Pancreas (tissue), 10 donors: ENCODE data around the gene EREG. TPM values are rescaled to one million over a fixed set of nuclear protein-coding genes. Genes with fewer than 3 reads are reported as not detected.

ENCODE experiments used
- ATAC-seq, 4 donors: fragments of 200-7000 bp; cut with Tn5 transposase; one replicate each; pipeline versions ENCODE4 v1.8.0 to v1.9.1; 2020; ENCODE audit warnings: mild to moderate bottlenecking in 4 of 4, moderate library complexity in 4 of 4
- DNase-seq, 6 donors: peaks; one replicate each; pipeline ENCODE4 v3.0.0-alpha.2; 2020
- FAIRE-seq: peaks from 2 replicates; lab custom pipeline; 2012; peaks lifted over from hg19 to GRCh38; lab: Jason Lieb, UNC
- H3K27ac ChIP-seq, 4 donors: fragments of 200-600 bp; sonication (generic); 1 replicate in 3 of 4; 2 replicates in 1 of 4; pipeline versions ENCODE4 v1.5.0 to v1.8.0; 2020
- H3K27me3 ChIP-seq, 4 donors: fragments of 200-600 bp; one replicate each; pipeline ENCODE4 v1.8.0; 2021
- H3K36me3 ChIP-seq, 3 donors: fragments of 200-600 bp; sonication (generic) in 1 of 3; one replicate each; pipeline versions ENCODE4 v1.5.0 to v1.8.0; 2020 to 2021
- H3K4me1 ChIP-seq, 3 donors: fragments of 200-600 bp; one replicate each; pipeline ENCODE4 v1.8.0; 2021
- H3K4me3 ChIP-seq, 4 donors: fragments of 200-600 bp; sonication (generic) in 2 of 4; one replicate each; pipeline versions ENCODE4 v1.5.0 to v1.8.0; 2020 to 2021
- H3K9me3 ChIP-seq, 4 donors: fragments of 200-600 bp; one replicate each; pipeline ENCODE4 v1.8.0; 2021
- WGBS, 2 donors: extraction: QIAGEN DNeasy Blood & Tissue Kit; methylation state at CpG; one replicate each; pipeline ENCODE4 v1.1.7; 2013; 5-methylcytosine and 5-hydroxymethylcytosine counted together
- intact Hi-C, 3 donors: fragments of 100-400 bp; cut with DNase I; formaldehyde crosslinking; loops; one replicate each; pipeline versions ENCODE4 v1.11.1 to v1.14.2; 2022
- polyA plus RNA-seq, 2 donors: library from polyadenylated mRNA; stranded (reverse); fragments of 200-250 nt; gene quantifications; one replicate each; pipeline ENCODE4 v1.2.3, GENCODE V29; 2013
- total RNA-seq, 6 donors: library from RNA; stranded (reverse); fragmentation: NEBNext Ultra II Directional in 4 of 6; extraction: Animal tissue kit (Norgen Biotek cat#: 25700) in 4 of 6; gene quantifications; one replicate each; pipeline versions ENCODE4 v1.2.1 to v1.2.4, GENCODE V29; 2021 to 2023
- TF ChIP-seq, protein P1 (sequence below), 4 donors: fragments of 200-600 bp; sonication (generic) in 3 of 4; IDR thresholded peaks; one replicate each; pipeline versions ENCODE4 v1.5.0 to v1.8.0; 2021; ENCODE audit warnings: antibody characterized with exemption in 4 of 4
- donor health status: healthy with polysubstance abuse.
- donor health status: DM: no; HTN: no; CAD: no; lungs with moderate emphysema.
- donor health status: DM: no; HTN: no; CAD: no.
- donor health status: control.
- donor health status: control.
- donor health status: Bipolar disorder and iron deficiency.
- donor health status: DM: yes; HTN: yes; CAD: no.
- donor health status: DM: no; HTN: no; CAD: no.
- donor health status: DM: no; HTN: no; CAD: no.
- donor health status: DM: yes; HTN: yes; CAD: no.

The EREG gene
- total and polyA plus RNA-seq, 8 donors = 0.06 to 0.09 (median 0.09) TPM; not detected in 5

DNA sequence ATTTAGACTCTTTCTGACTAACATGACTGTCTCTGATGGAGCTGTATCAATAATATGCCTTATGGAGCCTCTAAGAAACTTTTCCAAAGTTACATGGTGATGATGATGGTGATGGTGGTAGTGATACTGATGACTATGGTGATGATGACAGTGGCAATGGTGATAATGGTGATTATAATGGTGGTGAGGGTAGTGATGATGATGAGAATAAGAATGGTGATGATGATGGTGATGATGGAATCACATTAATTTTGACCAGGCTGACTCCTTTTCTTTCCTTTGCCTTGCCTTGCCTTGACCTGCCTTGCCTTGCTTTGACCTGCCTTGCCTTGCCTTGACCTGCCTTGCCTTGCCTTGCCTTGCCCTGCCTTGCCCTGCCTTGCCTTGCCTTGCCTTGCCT lies 48.3 kb downstream of the EREG start:
- H3K4me1 ChIP-seq = no peaks in the 10 kb centered on the region
- no peak overlapping the region for H3K27ac ChIP-seq
- no peak for FAIRE-seq
- no peak overlapping the region for H3K4me3 ChIP-seq
- DNase-seq = no peak
- TF ChIP-seq, protein P1, sequence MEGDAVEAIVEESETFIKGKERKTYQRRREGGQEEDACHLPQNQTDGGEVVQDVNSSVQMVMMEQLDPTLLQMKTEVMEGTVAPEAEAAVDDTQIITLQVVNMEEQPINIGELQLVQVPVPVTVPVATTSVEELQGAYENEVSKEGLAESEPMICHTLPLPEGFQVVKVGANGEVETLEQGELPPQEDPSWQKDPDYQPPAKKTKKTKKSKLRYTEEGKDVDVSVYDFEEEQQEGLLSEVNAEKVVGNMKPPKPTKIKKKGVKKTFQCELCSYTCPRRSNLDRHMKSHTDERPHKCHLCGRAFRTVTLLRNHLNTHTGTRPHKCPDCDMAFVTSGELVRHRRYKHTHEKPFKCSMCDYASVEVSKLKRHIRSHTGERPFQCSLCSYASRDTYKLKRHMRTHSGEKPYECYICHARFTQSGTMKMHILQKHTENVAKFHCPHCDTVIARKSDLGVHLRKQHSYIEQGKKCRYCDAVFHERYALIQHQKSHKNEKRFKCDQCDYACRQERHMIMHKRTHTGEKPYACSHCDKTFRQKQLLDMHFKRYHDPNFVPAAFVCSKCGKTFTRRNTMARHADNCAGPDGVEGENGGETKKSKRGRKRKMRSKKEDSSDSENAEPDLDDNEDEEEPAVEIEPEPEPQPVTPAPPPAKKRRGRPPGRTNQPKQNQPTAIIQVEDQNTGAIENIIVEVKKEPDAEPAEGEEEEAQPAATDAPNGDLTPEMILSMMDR (IDR thresholded peaks at IDR 0.05) = no peak
- no peaks in the 10 kb centered on the region for H3K36me3 ChIP-seq
- intact Hi-C loops = no loop called here
- no peaks in the 10 kb centered on the region for H3K9me3 ChIP-seq
- no peaks in the 10 kb centered on the region for H3K27me3 ChIP-seq
- no peak for ATAC-seq

DNA sequence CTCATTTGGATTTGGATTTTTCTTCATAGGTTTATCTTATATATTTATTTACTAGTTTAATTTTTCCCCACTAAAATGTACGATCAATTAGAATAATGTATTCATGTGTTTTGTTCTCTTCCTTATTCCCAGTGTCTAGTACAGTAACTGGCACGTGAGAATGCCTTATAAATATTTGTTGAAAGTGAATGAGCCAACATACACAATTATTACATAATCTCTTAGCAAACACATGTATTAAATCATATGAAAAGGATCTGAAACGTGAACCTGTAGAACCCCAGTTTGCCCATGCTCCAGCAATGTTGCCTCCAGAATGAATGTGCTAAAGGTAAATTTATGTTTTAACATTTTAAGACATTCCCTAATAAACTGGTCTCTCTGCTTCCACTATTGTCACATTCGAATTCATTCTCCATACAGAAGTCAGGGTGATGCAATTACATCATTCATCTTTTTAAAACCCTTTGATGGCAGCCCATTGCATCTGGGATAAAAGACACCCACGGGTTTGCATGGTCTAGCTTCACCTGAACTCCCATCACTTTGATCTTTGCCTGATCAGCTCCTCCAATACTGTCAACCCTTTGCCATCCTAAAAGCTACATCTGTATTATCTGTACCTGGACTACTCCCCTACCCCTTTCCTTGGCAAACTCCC lies 49.3 kb downstream of the EREG start:
- 34 to 44% methylated on average over 5 of the region's 5 CpGs for WGBS, 2 donors
- no peak for FAIRE-seq
- H3K36me3 ChIP-seq = no peaks in the 10 kb centered on the region
- no peak for DNase-seq
- no peak for ATAC-seq
- H3K4me3 ChIP-seq = no peak overlapping the region
- H3K27ac ChIP-seq = no peak overlapping the region
- TF ChIP-seq, protein P1 (IDR thresholded peaks at IDR 0.05) = no peak
- intact Hi-C loops = no loop called here
- H3K4me1 ChIP-seq = no peaks in the 10 kb centered on the region
- no peaks in the 10 kb centered on the region for H3K27me3 ChIP-seq
- H3K9me3 ChIP-seq = no peaks in the 10 kb centered on the region

DNA sequence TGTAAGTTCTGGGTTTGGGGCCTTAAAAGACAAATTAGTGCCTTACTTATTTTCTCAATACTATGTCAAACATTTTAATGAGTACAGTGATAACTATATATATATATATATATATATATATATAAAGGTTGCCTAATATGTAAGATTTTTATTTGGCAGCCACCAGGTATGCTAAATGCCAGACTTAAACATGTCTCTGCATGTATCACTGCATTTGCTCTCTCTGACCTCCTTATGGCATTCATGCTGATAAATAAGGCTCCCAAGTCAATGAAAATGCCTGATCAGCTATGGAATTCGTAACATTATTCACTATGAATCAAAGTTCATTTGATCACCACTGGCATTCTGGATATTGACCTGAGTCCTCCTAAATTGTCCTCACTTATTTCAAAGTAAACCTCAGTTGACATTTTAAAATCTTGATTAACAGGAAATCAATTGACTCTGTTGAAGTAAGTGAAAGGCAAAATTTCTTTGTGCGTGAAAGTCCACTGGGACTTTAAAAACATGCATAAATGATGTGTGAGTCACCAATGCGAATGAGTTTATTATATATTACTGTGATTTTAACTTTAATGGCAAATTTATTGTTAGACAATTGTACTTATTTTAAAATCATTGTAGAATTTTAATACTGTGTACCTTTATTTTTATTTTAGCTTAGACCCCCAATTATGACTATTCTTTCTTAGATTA lies 50.8 kb downstream of the EREG start:
- Histone ChIP-seq H3K4me1 (no peaks in the 10 kb centered on the region), H3K36me3 (no peaks in the 10 kb centered on the region), H3K27me3 (no peaks in the 10 kb centered on the region), H3K9me3 (no peaks in the 10 kb centered on the region), H3K4me3 (no peak overlapping the region), H3K27ac (no peak overlapping the region)
- WGBS, 2 donors = 52 to 53% methylated on average over 3 of the region's 3 CpGs
- TF ChIP-seq, protein P1 (IDR thresholded peaks at IDR 0.05) = no peak
- intact Hi-C loops = no loop called here
- FAIRE-seq = no peak
- DNase-seq = no peak
- no peak for ATAC-seq

DNA sequence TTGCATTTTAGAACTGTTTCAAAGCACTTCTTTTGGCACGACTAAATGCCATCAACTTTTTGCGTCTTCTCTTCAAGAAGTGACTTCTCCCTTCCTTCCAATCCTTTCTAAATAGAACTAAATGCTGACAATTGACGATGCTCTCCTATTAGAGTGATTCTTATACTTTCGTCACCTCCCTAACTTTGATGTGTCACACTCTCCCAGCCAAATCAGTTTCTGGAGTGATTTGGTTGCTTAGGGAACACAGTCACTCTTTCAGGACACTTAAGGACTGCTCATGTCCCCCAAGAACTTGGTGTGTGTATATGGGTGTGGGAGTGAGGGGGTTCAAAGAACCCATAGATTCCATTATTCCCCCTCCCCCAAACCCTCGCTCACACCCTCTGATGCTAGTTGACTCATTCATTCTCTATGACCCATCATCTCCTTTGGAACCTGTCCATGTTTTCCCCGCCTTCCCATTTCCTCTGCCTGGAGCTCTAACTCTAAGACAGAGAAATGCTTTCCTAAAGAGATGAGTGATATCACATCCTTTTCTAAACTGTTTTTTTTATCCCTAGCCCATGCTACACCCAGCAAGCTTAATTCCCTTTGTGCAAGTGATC lies 53.2 kb downstream of the EREG start:
- no peak overlapping the region for H3K27ac ChIP-seq
- no peaks in the 10 kb centered on the region for H3K36me3 ChIP-seq
- no peak overlapping the region for H3K4me3 ChIP-seq
- 64 to 75% methylated on average over 6 of the region's 6 CpGs for WGBS, 2 donors
- H3K9me3 ChIP-seq = no peaks in the 10 kb centered on the region
- TF ChIP-seq, protein P1 (IDR thresholded peaks at IDR 0.05) = no peak
- H3K27me3 ChIP-seq = no peaks in the 10 kb centered on the region
- intact Hi-C loops = no loop called here
- FAIRE-seq (no peak), ATAC-seq (no peak), DNase-seq (no peak)
- no peaks in the 10 kb centered on the region for H3K4me1 ChIP-seq

DNA sequence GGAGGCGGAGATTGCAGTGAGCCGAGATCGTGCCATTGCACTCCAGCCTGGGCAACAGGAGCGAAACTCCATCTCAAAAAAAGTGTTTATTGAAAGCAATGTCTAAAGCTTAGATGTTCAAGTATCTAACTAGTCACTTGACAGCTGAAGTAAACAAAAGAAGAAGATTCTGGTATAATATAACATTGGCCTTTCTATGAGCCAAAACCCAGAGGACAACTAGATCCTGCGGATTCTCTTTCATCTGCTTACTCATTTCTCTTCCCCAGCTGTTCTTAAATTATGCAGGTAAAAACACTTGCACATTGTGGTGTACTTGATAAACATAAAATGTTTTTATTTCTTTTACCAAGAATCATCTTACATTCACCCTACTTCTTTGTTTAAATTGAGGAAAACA lies 55.9 kb downstream of the EREG start:
- Histone ChIP-seq H3K27ac (no peak overlapping the region), H3K27me3 (no peaks in the 10 kb centered on the region), H3K36me3 (no peaks in the 10 kb centered on the region), H3K4me3 (no peak overlapping the region), H3K9me3 (no peaks in the 10 kb centered on the region), H3K4me1 (no peaks in the 10 kb centered on the region)
- ATAC-seq = no peak
- whole genome bisulfite sequencing, 2 donors = 82 to 91% methylated on average over 5 of the region's 5 CpGs
- DNase-seq = no peak
- intact Hi-C loops = no loop called here
- TF ChIP-seq, protein P1 (IDR thresholded peaks at IDR 0.05) = no peak
- FAIRE-seq = no peak
